ENCODE results near the gene TENT4B.

- TF ChIP-seq, protein P1, sequence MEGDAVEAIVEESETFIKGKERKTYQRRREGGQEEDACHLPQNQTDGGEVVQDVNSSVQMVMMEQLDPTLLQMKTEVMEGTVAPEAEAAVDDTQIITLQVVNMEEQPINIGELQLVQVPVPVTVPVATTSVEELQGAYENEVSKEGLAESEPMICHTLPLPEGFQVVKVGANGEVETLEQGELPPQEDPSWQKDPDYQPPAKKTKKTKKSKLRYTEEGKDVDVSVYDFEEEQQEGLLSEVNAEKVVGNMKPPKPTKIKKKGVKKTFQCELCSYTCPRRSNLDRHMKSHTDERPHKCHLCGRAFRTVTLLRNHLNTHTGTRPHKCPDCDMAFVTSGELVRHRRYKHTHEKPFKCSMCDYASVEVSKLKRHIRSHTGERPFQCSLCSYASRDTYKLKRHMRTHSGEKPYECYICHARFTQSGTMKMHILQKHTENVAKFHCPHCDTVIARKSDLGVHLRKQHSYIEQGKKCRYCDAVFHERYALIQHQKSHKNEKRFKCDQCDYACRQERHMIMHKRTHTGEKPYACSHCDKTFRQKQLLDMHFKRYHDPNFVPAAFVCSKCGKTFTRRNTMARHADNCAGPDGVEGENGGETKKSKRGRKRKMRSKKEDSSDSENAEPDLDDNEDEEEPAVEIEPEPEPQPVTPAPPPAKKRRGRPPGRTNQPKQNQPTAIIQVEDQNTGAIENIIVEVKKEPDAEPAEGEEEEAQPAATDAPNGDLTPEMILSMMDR (IDR thresholded peaks at IDR 0.05): no peak
- no peak for TF ChIP-seq ZFX (IDR thresholded peaks at IDR 0.05; ENCODE audit: borderline replicate concordance)
These were observed 85.2 kb downstream of the TENT4B start for GRCh38 chr16:50238314-50238713.
